K562 (cell line): ENCODE measurements around the gene GNGT1. TPM values are rescaled to one million over a fixed set of nuclear protein-coding genes. Genes with fewer than 3 reads are reported as not detected.

Experiments
- ARID4B ChIP-seq: sonication (generic); formaldehyde crosslinking; IDR thresholded peaks from 2 replicates; pipeline ENCODE4 v1.8.0; 2022; ENCODE audit warnings: mild to moderate bottlenecking, missing genetic modification reagents
- HDAC8 ChIP-seq: fragments of 450-650 bp; IDR thresholded peaks from 2 replicates; pipeline ENCODE4 v1.6.1; 2016; ENCODE audit warnings: mild to moderate bottlenecking, missing genetic modification characterization, moderate library complexity, missing compliant biosample characterization
- ZNF592 ChIP-seq: fragments of 450-650 bp; IDR thresholded peaks from 2 replicates; pipeline ENCODE4 v1.6.1; 2017; ENCODE audit warnings: antibody characterized with exemption, mild to moderate bottlenecking
- ZNF655 ChIP-seq: fragments of 250-450 bp; sonication (Bioruptor Pico); IDR thresholded peaks from 2 replicates; pipeline ENCODE4 v1.5.0; 2021
- ZNF75A ChIP-seq: fragments of 450-650 bp; formaldehyde crosslinking; IDR thresholded peaks from 2 replicates; pipeline ENCODE4 v1.4.0; 2020; ENCODE audit warnings: mild to moderate bottlenecking
- polyA plus RNA-seq, 8 experiments: library from polyadenylated mRNA; depleted of rRNA in 4 of 8; stranded (reverse) in 5 of 8; unstranded in 3 of 8; fragments of >200 nt; fragmentation: Nextera tagmentation in 2 of 8; fragmentation: Illumina TruSeq in 1 of 8; extraction: Ambion mirVana in 2 of 8; extraction: Trizol in 1 of 8; gene quantifications; 2 replicates each; pipeline versions ENCODE4 v1.2.1 to v1.2.3, GENCODE V29; 2011 to 2014; ENCODE audit warnings: inconsistent platforms in 1 of 8, missing spikeins in 1 of 8
- total RNA-seq, 7 experiments: library from RNA; depleted of rRNA in 6 of 7; stranded (reverse); fragments of >200 nt in 6 of 7; fragmentation: Illumina TruSeq in 2 of 7; extraction: Trizol in 2 of 7; gene quantifications; 2 replicates each; pipeline versions ENCODE4 v1.2.1 to v1.2.3, GENCODE V29; 2011 to 2021; ENCODE audit warnings: low replicate concordance in 1 of 7

Gene GNGT1
- total and polyA plus RNA-seq, 9 of the 15 experiments (the other 6 are each of a cell fraction or from before 2014, with no cell fraction given), result 0.04 to 0.83 (median 0.51) TPM; not detected in 2

GRCh38 chr7:93897680-93898079 is 8.7 kb upstream of the GNGT1 start (continued):
- TF ChIP-seq ARID4B, result no peak
- TF ChIP-seq ZNF75A (CRISPR knock-in tag), result no peak
- no peak for TF ChIP-seq HDAC8 (tag)
- TF ChIP-seq ZNF655 (CRISPR knock-in tag), result no peak
- TF ChIP-seq ZNF592, result no peak
- TF ChIP-seq, all 486 proteins: peak for 0
